Stimulated activated CD4-positive, alpha-beta T cell treated with anti-CD3 and anti-CD28 coated beads, Interleukin-1b, Interleukin-23, amount 100 ng/mL, for 48 hours (primary cell): Measurements from ENCODE around the gene GRID1.
"Not testable (repeated sequence)": the region's sequence is repeated elsewhere in the genome, so short reads cannot be mapped to it uniquely, and the experiment has no call there.

Source experiments
- DNase-seq: peaks from one replicate; pipeline ENCODE4 v3.0.0-alpha.2; 2020

The GRID1 gene

GRCh38 chr10:85851934-85852333 is 514.7 kb downstream of the GRID1 start:
- no peak for DNase-seq

- no peak for DNase-seq
These were observed 515.3 kb downstream of the GRID1 start for GRCh38 chr10:85851325-85851724.

GRCh38 chr10:85850736-85851135 is 515.9 kb downstream of the GRID1 start:
- no peak for DNase-seq

- DNase-seq: no peak
These were observed 517.3 kb downstream of the GRID1 start for GRCh38 chr10:85849315-85849714.

GRCh38 chr10:85848756-85849155 is 517.8 kb downstream of the GRID1 start:
- DNase-seq: no peak

- no peak for DNase-seq
These were observed 519.5 kb downstream of the GRID1 start for GRCh38 chr10:85847085-85847484.

GRCh38 chr10:85838660-85839059 is 527.9 kb downstream of the GRID1 start:
- DNase-seq: not testable (repeated sequence)

GRCh38 chr10:85832988-85833387 is 533.6 kb downstream of the GRID1 start:
- DNase-seq: no peak

- no peak for DNase-seq
These were observed 535.2 kb downstream of the GRID1 start for GRCh38 chr10:85831422-85831821.

GRCh38 chr10:85826377-85826776 is 540.2 kb downstream of the GRID1 start:
- no peak for DNase-seq

- DNase-seq: no peak
These were observed 555.2 kb downstream of the GRID1 start for GRCh38 chr10:85811405-85811804.

- no peak for DNase-seq
These were observed 555.9 kb downstream of the GRID1 start for GRCh38 chr10:85810674-85811073.

- no peak for DNase-seq
These were observed 571.1 kb downstream of the GRID1 start for GRCh38 chr10:85795460-85795859.

- no peak for DNase-seq
These were observed 572.0 kb downstream of the GRID1 start for GRCh38 chr10:85794553-85794952.

GRCh38 chr10:85792533-85792858 is 574.1 kb downstream of the GRID1 start:
- no peak for DNase-seq

- DNase-seq: no peak
These were observed 574.6 kb downstream of the GRID1 start for GRCh38 chr10:85791818-85792532.

- DNase-seq: no peak
These were observed 576.4 kb downstream of the GRID1 start for GRCh38 chr10:85789982-85790789.

- no peak for DNase-seq
These were observed 577.5 kb downstream of the GRID1 start for GRCh38 chr10:85789125-85789524.

- no peak for DNase-seq
These were observed 578.0 kb downstream of the GRID1 start for GRCh38 chr10:85788570-85788969.

- no peak for DNase-seq
These were observed 578.7 kb downstream of the GRID1 start for GRCh38 chr10:85787881-85788280.

- DNase-seq: no peak
These were observed 579.2 kb downstream of the GRID1 start for GRCh38 chr10:85787393-85787792.

GRCh38 chr10:85786401-85786899 is 580.1 kb downstream of the GRID1 start:
- DNase-seq: peak; percentile 6

- no peak for DNase-seq
These were observed 581.8 kb downstream of the GRID1 start for GRCh38 chr10:85784792-85785191.

- DNase-seq: no peak
These were observed 585.2 kb downstream of the GRID1 start for GRCh38 chr10:85781404-85781803.
